GM10847 (cell line): Measurements from ENCODE around the gene ATXN7L1.

Experiments used
- POLR2A ChIP-seq: IDR thresholded peaks from 2 replicates; pipeline ENCODE4 v1.6.1; 2011; ENCODE audit not compliant: insufficient read length; ENCODE audit errors: extremely low read depth

The ATXN7L1 gene

DNA sequence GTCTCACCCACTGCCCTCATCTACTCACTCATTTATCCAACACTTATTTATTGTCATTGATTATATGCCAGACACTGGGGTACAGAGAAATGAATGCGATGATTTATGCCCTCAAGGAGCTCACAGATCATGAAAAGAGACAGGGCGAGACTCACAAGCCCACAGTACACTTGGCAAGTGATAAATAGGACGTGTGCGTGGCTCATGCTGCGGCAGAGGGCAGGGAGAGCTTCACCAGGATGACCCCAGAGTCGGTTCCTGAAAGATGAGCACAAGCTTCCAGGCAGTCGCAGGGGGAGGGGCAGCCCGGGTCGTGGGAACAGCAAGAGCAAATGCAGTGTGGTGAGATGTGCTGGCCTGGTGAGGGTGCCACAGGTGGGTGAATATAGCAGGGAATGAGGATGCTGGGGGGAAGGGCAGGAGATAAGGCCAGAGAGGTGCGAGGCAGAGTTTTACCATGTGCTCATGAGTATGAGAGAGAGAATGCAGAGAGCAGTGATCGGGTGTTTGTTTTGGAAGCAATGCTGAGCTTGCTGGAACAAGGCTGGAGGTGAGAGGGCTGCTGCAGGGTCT is 70.9 kb downstream of the ATXN7L1 start:
- TF ChIP-seq POLR2A: no peak

DNA sequence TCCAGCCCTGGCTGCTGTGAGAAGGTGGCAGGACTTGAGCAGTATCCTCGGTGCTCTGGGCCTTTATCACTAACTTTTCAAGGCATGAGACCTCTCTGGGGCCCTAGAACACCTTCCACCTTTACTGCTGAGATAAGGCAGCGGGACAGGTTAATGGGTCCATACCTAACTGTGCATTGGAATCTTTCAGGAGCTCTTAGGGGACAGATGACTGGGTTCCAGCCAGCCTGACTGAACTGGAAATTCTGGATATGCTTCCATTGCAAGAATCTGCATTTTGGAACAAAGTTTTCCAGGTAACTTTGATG is 73.0 kb downstream of the ATXN7L1 start:
- no peak for TF ChIP-seq POLR2A

DNA sequence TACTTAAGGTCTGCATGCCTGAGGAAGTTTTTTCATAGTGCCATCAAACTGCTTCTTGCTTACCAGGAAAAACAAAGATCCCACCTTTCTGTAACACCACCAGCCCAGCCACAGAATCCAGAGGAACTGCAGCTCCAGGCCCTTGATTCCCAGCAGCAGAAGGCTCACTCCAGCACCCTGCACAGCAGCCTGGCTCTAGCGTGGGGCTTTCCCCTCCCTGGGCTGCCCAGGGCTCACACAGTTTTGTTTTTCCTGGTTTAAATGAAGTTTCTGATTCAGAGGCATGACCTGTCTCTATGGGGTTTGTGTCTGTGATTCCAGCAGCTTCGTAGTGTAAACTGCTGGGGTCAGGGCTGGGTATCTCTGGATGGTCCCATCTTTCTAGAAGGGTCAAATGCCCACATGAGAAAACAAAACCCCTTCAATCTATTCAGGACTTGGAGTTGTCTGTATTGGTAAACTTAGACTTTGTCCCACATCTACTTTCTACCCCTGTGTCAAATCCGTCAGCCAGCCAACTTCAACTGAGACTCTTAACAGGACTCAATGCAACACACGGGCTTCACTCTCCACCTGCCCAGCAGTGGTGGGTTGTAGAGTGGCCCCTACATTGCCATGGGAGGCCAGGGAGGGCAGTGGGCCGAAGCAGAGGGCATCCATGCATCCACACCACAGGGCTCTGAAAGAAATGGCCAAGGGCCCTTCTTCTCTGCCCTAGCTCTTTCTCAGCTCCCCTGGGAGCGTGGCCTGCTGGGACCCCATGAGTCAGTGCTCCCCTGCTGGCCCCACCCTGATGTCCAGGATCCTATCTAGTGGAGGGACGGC is 73.6 kb downstream of the ATXN7L1 start:
- TF ChIP-seq POLR2A: no peak

DNA sequence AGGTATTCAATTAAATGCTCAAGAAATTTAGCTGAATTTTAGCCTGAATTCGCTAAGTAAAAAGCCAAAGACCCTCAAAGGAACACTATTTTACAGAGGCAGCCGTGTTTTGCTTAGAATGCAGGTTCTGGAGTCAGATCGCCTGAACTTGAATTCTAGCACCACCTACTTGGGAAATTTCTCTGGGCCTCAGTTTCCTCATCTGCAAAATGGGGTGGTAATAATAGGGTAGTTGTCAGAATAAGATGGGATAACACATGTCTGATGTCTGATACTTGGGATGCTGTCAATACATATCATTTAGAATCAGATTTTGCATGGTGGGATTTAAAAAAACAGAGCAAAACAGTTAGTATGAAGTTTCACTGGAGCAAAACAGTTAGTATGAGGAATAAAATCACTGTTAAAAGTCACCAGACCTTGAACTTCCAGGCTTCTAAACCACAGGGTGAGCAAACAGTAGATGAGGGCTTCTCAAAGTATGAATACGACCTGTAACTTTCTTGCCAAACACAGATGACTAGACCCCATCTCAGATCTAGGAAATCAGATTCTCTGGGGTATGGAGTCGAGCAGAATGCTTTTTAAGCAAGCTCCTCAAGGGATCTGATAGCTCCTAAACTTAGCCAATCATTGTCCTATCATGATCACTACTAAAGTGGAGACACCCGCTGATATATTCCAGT is 75.4 kb downstream of the ATXN7L1 start:
- no peak for TF ChIP-seq POLR2A

DNA sequence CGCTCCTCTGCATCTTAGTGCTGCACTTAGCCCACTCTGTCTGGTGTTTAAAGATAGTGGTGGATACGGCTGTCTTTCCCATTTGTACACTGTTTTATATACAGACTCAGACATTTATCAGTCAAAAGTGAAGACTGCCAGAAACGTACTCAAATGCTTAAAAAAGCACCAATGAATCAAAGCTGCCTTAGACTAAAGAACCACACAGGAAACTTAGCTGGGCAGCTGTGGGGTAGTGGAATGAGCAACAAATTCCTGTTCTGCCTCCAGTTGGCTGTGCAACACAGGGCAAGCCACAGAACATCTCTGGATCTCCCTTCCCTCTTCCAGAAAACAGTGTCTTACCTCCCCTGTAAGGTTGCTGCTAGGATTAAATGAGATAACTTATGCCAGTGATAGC is 76.0 kb downstream of the ATXN7L1 start:
- TF ChIP-seq POLR2A: no peak

DNA sequence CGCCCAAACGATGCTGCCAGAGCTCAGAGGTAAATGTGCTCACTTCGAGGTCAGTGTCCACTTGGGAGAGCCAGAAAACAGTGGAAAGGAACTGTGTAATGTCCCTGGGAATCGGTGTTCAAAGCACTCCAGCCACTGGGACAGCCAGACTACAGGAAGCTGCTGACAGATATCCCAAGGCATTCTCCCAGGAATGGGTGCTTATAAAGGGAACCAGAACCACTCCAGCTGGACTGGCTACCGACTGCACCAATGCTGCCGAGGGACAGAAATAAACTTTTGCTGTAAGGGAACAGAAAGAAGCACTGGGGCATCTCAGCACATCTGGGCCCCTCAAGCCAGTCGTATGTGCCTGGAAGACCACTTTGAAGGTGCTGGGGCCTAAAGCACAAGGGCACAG is 76.7 kb downstream of the ATXN7L1 start:
- no peak for TF ChIP-seq POLR2A

DNA sequence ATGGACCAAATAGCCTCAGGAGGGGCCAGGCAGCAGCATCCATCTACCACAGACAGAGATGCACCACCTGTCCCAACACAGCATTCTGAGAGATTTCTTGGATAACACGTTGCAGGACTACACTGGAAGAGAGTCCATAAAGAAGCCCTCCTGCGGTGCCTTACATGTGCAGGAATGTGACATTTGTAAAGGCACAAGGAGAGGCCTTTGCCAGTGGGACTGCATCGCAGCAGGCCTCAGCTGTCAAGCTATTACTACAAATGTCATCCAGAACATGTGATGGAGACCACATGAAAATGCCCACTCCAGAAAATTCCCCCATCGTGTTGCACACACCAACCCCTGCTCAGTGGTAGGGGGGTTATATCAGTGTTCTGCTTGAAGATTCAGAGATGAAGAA is 77.4 kb downstream of the ATXN7L1 start:
- no peak for TF ChIP-seq POLR2A

DNA sequence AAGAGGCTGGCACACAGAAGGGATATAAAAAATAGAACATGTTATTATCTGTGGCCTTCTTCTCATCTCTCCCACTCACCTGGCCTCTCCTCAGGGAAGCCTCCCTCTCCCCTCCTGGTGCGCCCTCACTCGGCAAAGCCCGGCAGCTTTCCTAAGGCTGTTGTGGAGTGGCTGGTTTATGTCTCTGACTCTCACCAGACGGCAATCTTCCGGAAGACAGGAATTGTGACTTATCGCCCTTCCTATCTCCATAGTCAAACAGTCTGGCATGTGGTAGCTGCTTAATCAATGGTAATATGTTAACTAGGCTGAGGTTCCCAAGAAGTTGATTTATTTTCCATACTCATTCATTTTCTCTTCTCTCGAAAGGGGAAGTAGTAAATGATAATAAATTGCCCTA is 78.7 kb downstream of the ATXN7L1 start:
- TF ChIP-seq POLR2A: no peak

DNA sequence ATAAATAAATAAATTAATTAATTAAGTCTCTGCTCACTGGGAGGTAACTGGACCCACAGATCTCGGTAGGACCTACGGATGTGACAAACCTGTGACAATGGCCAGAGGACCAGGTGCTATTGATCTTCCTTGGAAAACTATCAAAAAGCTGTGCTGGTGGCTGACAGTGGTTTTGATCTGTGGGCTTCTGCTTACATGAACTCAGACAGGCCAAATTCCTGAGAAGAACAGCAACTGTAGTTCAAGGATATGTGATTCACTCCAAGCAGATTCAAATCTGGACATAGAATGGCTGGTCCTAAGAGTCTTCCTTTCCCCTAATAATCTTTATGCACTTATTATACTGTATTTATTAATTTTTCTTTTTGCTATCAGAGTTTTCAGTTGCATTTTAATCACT is 80.0 kb downstream of the ATXN7L1 start:
- TF ChIP-seq POLR2A: no peak

DNA sequence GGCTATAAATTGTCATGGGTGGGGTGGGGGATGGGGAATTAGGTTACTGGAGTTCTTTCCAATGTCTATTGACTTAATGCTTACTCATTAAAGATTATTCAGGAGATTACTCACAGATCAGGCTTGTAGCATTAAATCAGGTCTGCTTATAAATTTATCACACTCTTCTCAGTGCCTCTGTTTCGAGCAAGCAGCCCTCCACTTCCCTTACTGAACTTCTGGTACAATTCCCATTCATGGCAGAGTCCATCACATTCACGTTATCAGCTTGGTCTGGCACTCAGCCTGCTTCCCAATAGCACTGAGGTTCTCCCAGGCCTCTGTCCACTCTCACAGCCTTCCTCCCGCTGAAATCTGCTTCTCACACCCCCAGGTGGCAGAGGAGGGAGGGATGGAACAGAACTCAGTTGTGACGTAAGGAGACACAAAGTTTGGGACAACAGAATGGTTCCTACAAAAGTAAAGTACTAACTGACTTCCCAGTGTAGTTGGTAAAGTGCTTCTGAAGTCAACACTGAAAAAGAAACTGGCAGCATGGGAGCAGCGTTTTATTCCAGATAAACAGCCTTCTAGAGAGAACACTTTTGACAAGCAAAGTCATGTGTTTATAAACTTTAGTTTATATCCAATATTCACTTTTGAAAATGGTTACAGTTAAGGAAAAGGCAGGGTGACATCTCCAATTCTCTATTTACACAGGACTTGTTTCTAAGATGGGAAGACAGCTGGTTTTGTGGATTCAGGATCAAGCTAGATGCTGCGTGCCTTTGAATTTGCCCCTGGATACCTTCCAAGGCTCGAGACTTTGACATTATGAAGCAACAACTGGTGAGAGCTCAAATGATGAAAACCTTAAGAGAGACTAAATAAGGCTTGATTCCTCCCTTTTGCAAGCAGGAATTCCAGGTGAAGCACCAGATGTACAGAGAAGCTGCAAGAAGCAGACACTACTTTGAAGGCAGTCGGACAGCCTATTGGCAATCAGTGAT is 81.4 kb downstream of the ATXN7L1 start:
- TF ChIP-seq POLR2A: no peak

DNA sequence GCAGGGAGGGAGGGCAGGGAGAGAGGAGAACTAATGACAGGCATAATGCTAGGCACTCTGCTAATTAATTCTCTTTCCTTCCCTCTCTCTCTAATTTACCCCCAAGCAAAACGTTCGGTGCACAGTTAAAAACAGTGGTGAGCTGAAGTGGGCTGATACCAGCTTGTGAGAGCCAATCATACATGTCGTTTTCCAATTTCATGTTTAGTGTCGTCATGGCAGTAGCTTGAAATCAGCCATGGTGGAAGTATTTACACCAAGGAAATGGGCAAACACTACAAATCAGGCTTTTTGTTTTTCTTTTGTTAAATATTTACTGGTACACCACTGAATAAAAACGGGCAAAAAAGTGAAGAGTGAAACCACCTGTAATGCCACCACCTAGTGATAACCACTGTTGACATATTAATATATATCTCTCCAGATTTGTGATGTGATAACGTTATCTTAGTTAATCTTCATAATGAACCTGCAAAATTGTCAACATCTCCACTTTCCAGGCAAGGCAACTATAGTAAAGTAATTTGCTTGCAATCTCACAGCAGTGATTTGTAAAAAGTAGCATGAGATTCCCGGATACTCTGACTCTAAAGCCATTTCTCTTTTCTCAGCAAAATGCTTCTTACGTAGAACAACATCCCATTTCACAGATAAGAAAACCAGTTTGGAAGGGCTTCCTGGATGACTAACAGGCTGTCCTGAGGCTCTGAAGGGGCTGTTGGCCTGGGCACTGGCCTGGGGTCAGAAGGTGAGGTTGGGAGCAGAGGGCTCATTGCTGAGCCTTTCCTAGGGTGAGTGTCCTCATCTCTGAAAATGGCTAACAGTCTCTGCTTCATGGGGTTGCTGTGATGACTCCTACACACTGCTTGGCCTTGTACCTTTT is 83.7 kb downstream of the ATXN7L1 start:
- no peak for TF ChIP-seq POLR2A

DNA sequence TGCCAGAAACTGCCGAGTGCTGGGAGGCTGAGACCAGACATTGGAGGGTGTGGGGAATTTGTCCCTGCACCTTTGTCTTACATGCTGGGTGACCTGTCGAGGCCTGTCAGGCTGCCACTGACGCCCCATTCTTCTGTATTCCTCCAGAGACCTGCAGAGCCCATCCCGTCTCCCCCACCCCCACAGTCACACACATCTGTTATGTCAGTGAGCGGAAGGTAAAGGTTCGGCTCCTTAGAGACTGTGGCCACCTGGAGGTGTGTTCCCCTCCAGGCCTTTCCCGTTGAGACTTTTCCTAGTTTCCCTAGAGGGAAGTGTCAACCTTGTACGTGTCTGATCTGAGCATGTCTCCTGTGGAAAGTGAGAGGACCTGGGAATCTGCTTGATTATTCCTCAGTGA is 84.5 kb downstream of the ATXN7L1 start:
- TF ChIP-seq POLR2A: no peak

DNA sequence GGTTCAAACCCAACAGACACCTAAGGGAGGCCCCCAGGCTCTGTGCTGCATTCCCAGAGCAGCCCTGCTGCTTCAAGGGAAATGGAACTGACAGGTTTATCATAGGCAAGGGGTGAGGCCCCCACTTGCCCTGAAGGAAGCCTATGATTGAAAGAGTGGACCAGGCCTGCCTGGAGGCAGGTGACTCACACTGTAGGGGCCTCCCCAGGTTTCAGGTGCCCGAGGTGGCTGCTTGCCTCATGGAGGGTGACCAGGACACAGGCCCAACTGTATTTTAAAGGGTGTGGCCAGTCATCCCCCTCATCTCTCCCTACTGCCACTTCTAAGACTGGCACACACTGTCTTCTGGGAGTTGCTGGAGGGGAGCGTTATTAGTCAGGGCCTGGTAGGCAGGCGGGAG is 85.4 kb downstream of the ATXN7L1 start:
- no peak for TF ChIP-seq POLR2A

DNA sequence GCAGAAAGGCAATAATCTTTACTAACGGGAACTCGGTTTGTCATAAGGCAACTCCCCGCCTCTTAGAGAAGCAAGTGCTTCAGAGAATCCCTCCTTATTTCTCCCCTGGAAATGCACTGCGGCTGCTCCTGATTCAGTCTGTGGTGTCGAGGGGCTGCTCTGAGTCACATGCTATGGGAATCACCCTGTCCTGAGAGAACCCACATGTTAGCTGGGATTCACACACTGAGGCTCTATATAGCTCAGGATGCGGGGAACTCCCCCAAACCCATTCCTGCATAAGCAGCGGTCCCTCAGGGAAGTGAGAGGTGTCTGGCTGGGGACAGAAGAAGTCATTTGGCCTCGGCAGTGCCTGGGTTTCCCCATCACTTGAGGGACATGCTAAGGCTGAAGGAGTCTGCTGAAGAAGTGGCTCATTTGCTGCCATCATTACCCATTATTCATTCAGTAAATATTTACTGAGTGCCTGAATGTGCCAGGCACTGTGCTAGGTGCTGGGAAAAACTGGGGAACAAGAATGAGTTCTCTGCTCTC is 87.5 kb downstream of the ATXN7L1 start:
- no peak for TF ChIP-seq POLR2A

DNA sequence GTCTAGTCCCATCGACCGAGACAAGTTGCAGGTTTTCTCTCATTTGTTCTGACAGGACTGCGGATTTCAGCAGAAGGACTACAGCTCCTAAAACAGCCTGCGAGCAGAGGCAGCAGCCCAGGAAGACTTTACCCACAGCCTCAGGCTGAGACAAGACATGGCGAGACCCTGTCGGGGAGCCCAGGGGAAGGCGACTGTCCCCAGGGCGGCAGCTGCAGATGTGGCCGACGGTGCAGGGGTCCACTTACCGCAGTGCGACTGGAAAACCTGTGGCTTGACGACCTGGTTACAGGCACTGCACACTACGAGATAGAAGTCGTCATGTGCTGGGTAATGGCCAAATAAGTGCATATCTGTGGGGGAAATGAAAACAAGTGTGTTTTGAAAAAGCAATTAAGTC is 88.0 kb downstream of the ATXN7L1 start:
- no peak for TF ChIP-seq POLR2A

DNA sequence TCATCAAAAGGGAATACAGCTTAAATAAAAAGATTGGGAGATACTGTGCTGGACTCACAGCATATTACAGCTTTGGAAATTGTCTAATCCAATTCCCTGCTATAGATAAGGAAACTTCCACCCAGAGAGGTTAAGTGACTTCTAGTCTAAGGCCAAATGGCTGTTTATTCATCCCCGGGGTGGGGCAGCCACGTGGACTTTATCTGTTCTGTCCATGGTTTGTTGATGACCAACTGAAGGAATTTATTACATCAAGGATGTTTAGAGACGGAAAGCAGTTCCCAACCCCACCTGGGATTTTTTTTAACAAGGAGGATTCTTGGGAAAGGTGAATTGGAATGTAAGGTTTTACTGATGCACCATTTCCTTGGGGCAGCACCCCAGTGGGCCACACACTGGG is 88.6 kb downstream of the ATXN7L1 start:
- no peak for TF ChIP-seq POLR2A
